ENCODE data around the gene AP2A2.

The AP2A2 gene

DNA sequence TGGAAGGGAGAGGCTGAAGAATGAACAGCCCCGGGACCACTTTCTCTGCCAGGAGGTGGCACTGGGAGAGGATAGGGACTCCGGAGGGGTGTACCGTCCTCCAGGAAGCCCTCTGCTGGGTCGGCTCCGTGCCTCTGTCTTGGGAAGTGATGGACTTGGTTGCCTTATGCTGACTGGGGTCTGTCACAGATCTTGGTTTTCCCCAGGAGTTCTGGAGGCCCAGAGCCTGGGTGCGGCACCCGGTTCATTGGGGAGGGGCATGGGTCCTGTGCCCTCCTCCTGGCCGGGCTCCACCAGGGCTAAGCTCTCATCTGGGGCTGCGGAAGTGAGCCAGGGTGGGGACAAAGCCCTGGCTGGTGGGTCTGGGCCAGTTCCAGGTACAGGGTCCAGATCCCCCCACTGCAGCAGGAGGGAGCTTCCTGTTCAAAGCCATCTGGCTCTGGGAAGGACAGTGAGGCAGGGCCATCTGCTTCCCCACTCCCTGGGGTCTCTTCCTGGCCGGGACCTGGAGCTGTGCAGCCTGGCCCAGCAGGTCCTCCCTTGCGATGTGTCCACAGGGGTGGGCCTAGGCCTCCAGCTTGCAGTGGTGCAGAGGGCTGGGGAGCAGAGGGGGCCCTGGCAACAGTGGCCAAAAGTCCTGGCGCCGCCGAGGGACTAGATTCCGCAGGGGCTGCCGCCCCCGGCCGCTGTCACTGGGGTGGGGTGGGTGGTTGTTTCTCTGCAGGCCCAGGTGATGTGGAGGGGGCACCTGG is 1.1 kb upstream of the AP2A2 start:
- no peak for DNase-seq (ENCODE audit: low read depth in 2 of 2)

DNA sequence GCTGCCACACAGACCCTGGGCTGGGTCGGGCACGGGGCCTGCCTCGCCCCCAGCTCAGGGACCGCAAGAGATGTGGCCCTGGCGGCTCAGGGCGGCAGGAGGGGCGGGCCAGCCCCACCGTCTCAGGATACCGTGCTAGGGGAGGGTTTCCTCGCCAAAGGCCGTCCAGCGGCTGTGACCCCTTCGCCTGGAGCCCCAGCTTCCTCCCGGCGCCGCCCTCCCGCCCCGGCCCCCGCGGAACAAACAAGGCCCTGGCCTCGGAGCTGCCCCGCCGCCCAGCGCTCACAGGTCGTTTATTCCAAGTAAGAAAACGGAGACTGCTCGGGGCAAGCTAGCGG is 543 bp upstream of the AP2A2 start:
- no peak for DNase-seq (ENCODE audit: low read depth in 2 of 2)

DNA sequence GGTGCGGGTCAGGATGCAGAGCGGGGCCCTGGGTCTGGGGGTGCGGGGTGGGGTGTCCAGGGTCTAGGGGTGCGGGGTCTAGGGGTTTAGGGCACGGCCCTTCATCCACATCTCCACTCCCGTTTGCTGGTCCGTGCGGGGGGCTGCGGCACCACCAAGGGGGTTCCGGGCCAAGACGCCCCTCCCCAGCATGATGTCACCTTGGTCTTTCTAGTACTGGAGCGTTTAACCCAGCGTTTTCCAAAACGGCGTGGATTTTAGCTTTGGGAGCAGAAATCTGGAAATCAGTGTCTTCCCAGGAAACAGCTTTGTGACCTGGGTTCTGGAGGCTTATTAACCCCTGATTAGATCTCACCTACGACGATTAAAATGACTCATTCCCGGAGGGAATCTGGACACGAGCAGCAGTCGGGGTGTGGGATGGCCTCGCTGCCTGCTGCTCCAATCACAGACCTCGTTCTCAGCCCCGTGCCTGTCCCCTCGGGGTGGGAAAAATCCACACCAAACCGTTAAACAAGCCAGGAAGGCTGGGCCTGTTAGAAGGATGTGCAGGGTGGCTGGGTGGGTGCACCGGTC is 759 bp downstream of the AP2A2 start:
- DNase-seq (ENCODE audit: low read depth in 2 of 2) = no peak

DNA sequence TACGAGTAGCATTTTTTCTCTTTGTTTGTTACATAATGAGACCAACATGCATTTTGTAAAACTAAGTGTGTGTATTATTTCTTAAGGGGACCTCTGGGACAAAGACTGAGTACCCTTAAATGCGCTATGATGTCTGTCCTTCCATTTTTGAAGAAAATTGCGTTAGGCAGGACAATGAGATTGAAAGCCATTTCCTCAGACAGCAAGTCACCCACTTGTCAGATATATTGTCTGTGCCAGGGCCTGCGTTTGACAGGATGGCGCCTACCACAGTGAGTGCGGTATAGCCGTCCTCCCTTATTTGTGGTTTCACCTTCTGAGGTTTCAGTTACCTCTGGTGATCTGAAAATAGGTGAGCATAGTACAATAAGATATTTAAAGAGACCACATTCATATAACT is 2.2 kb downstream of the AP2A2 start:
- DNase-seq (ENCODE audit: low read depth in 2 of 2) = no peak

DNA sequence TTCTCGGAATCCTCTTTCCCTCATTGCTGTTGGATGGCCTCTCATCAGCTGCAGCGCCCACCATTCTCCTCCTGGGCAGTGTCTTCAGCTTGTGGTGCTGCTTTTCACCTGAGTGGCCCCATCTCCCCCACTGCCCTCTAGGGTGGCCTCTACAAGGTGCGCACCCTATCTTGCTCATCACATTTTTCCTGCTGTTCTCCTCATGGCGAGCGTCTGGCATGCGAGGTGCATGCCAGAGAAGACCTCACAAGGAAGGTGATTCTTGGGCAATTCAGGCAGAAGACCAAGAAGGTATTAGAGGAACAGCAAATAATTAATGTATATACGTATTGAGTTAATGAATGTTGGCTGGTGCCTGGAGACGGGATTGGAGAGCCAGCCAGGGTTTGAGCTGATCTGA is 3.1 kb downstream of the AP2A2 start:
- no peak for DNase-seq (ENCODE audit: low read depth in 2 of 2)

DNA sequence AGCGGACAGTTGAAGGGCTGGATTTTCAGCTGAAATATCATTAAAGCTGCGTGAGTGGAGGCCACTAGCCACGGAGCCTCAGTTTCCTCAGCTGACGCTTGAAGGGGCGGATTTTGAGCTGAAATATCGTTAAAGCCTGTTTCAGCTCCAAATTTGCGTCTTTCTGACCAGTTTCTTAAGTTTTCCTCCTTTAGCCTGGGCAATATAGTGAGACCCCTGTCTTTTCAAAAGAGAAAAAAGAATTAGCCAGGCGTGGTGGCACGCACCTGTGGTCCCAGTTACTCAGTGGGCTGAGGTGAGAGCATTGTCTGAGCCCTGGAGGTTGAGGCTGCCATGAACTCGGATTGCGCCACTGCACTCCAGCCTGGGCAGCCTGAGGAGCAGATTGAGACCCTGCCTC is 3.7 kb downstream of the AP2A2 start:
- DNase-seq (ENCODE audit: low read depth in 2 of 2) = no peak

DNA sequence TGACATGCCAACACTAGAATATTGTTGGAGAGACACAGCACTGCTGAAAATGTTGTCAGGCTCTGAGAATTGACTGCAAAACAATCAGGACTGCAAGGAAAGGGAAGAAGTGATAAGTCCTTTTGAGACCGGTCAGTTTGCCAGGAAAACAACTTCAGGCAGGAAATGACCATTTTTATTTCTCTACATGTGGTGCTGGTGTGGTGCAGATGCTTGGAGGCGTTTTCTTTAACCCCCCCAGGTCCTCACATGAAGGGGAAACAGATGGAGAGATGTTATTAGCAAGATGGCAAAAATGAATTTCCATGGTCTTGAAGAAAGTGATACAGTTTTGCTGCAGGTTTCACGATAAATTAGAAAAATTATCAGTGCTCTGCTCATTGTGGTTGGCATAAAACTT is 5.7 kb downstream of the AP2A2 start:
- DNase-seq (ENCODE audit: low read depth in 2 of 2) = no peak

DNA sequence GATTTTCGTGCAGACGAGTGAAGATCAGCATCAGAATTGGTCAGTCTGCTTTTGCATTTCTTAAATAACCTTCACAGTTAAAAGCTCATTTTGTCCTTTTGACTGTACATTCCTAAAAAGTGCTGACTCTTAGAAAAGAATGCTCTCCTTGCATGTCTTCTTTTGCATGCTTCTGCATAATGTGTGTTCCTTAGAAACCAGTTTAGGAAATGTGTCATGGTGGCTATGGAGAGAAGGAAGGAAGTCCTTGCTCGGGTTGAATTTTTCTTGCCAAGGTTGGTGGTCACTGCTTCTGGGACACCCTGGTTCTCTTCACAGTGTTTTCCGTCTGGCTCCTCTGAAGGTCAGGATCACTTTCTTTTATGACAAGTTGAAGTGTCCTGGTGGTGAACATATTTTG is 6.8 kb downstream of the AP2A2 start:
- DNase-seq (ENCODE audit: low read depth in 2 of 2) = no peak

GRCh38 chr11:933142-933851 is 7.6 kb downstream of the AP2A2 start:
- no peak for DNase-seq (ENCODE audit: low read depth in 2 of 2)

GRCh38 chr11:933936-934335 is 8.3 kb downstream of the AP2A2 start:
- DNase-seq (ENCODE audit: low read depth in 2 of 2) = no peak

GRCh38 chr11:934527-934926 is 8.9 kb downstream of the AP2A2 start:
- no peak for DNase-seq (ENCODE audit: low read depth in 2 of 2)

- no peak for DNase-seq (ENCODE audit: low read depth in 2 of 2)
These were observed 10.5 kb downstream of the AP2A2 start for GRCh38 chr11:936199-936598.

DNA sequence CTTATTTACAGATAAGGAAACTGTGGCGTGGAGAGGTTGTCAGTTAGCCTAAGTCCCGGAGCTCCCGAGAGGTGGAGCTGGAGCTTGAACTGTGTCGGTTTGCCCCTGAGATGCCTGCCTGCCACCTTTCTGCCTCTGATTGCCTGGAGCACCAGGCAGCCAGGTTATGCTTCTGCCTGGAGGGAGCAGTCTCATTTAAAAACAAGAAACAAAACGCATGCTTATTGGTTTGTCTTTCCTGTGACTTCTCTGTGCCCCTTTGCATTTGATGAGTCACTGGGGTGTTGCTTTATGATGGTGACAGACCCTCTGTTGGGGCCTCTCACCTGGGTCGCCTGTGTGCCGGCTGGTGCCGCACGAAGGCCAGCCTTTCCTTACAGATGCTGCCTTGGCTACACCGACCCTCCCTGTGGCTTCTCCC is 12.2 kb downstream of the AP2A2 start:
- DNase-seq (ENCODE audit: low read depth in 2 of 2) = no peak

DNA sequence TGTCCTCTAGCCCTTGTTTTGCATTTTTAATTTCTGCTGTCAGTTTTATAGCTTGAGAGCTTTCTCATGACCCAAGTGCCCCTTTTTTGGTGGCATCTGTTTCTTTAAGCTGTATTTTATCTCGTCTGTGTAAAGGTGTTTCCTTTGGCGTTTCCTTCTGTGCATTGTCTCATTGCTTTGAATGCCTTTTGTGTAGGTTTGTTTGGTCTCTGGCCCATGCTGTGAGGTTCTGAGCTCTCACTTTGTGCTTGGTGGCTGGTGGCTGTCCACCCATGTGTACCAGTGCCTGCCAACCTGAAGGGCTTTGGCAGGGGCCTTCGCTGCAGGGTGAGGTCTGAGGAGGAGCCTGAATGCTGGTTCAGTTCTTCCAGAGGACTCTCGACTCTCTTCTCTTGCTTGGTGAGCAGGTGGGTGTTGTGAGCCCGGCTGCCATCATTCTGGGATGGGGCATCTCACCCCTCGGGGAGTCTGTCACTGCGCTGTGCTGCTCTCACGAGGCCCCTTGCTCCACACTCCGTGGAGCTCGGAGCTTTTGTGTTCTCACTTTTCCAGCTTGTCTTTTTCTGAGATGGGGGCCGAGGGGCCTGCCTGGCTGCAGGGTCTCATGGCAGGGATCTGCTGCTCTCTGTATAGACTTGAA is 14.9 kb downstream of the AP2A2 start:
- DNase-seq (ENCODE audit: low read depth in 2 of 2) = no peak

- DNase-seq (ENCODE audit: low read depth in 2 of 2) = no peak
These were observed 17.2 kb downstream of the AP2A2 start for GRCh38 chr11:942823-943222.

- no peak for DNase-seq (ENCODE audit: low read depth in 2 of 2)
These were observed 19.2 kb downstream of the AP2A2 start for GRCh38 chr11:944711-945470.

- DNase-seq (ENCODE audit: low read depth in 2 of 2) = no peak
These were observed 20.3 kb downstream of the AP2A2 start for GRCh38 chr11:945986-946385.

- DNase-seq (ENCODE audit: low read depth in 2 of 2) = no peak
These were observed 22.1 kb downstream of the AP2A2 start for GRCh38 chr11:947744-948143.

DNA sequence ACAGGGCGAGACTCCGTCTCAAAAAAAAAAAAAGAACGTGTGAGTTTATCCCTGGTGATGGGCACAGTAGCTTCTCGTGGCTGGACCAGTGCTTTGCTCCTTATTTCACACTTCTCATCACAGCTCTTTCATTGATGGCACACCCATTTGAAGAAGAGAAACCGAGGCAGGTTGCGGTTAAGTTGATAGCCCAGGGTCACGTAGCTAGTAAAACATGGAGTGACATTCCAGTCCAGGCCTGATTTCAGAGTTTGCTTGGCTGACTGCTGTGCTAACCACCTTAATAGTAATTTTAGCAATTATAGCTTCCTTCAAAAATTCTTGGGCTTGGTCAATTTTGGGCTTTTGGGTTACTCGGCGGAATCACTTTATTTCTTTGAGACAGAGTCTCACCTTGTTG is 25.8 kb downstream of the AP2A2 start:
- DNase-seq (ENCODE audit: low read depth in 2 of 2) = no peak

GRCh38 chr11:952406-953385 is 27.0 kb downstream of the AP2A2 start:
- no peak for DNase-seq (ENCODE audit: low read depth in 2 of 2)

GRCh38 chr11:953512-953911 is 27.8 kb downstream of the AP2A2 start:
- DNase-seq (ENCODE audit: low read depth in 2 of 2) = no peak
